ENCODE data around the gene ISCU. TPM values are rescaled to one million over a fixed set of nuclear protein-coding genes. Genes with fewer than 3 reads are reported as not detected.

Gene ISCU
- polyA plus RNA-seq, 1 donor, result 107 TPM

GRCh38 chr12:108602976-108603704, 40.7 kb downstream of the ISCU start:
- no peak for DNase-seq

- DNase-seq, result no peak
Measured at GRCh38 chr12:108603743-108604142, 41.3 kb downstream of the ISCU start.

GRCh38 chr12:108604208-108604941, 42.0 kb downstream of the ISCU start:
- peak; percentile 31 for DNase-seq

- DNase-seq, result no peak
Measured at GRCh38 chr12:108605000-108605689, 42.7 kb downstream of the ISCU start.

GRCh38 chr12:108605690-108606406, 43.5 kb downstream of the ISCU start:
- DNase-seq, result no peak

- DNase-seq, result no peak
Measured at GRCh38 chr12:108606492-108606891, 44.1 kb downstream of the ISCU start.

GRCh38 chr12:108607981-108608600, 45.7 kb downstream of the ISCU start:
- no peak for DNase-seq

- DNase-seq, result no peak
Measured at GRCh38 chr12:108608616-108609015, 46.2 kb downstream of the ISCU start.

GRCh38 chr12:108609537-108610335, 47.3 kb downstream of the ISCU start:
- DNase-seq, result peak; percentile 79

- DNase-seq, result no peak
Measured at GRCh38 chr12:108610336-108610815, 48.0 kb downstream of the ISCU start.

- DNase-seq, result no peak
Measured at GRCh38 chr12:108610856-108611605, 48.6 kb downstream of the ISCU start.

GRCh38 chr12:108611884-108612415, 49.6 kb downstream of the ISCU start:
- no peak for DNase-seq

GRCh38 chr12:108612788-108613282, 50.4 kb downstream of the ISCU start:
- DNase-seq, result no peak

- no peak for DNase-seq
Measured at GRCh38 chr12:108613548-108613947, 51.2 kb downstream of the ISCU start.

GRCh38 chr12:108614041-108614440, 51.6 kb downstream of the ISCU start:
- DNase-seq, result no peak

- no peak for DNase-seq
Measured at GRCh38 chr12:108614639-108615038, 52.2 kb downstream of the ISCU start.

GRCh38 chr12:108615918-108616317, 53.5 kb downstream of the ISCU start:
- DNase-seq, result no peak

- DNase-seq, result no peak
Measured at GRCh38 chr12:108616359-108616758, 54.0 kb downstream of the ISCU start.

Measured in left kidney (tissue), 2 donors.